ENCODE results near the gene THBS3.

The THBS3 gene

GRCh38 chr1:155179112-155180031, 28.3 kb downstream of the THBS3 start:
- DNase-seq (ENCODE audit: extremely low read depth, low read depth): no peak
- TF ChIP-seq CTCF (IDR thresholded peaks at IDR 0.05; ENCODE audit: low read depth, low read length): no peak

GRCh38 chr1:155178441-155179111, 29.1 kb downstream of the THBS3 start:
- no peak for DNase-seq (ENCODE audit: extremely low read depth, low read depth)
- TF ChIP-seq CTCF (IDR thresholded peaks at IDR 0.05; ENCODE audit: low read depth, low read length): no peak

DNA sequence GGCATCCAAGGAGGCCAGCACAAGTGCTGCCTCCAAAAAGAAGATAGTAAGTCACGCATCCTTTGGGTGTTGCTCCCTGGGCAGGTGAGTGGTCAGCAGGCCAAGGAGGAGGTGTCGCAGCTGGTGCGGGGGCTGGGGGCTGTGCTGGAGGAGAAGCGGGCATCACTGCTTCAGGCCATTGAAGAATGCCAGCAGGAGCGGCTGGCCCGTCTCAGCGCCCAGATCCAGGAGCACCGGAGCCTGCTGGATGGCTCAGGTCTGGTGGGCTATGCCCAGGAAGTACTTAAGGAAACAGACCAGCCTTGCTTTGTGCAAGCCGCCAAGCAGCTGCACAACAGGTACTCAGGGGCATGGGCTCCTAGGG, 29.8 kb downstream of the THBS3 start:
- no peak for TF ChIP-seq CTCF (IDR thresholded peaks at IDR 0.05; ENCODE audit: low read depth, low read length)
- DNase-seq (ENCODE audit: extremely low read depth, low read depth): no peak

GRCh38 chr1:155177192-155177917, 30.3 kb downstream of the THBS3 start:
- DNase-seq (ENCODE audit: extremely low read depth, low read depth): no peak
- TF ChIP-seq CTCF (IDR thresholded peaks at IDR 0.05; ENCODE audit: low read depth, low read length): no peak

GRCh38 chr1:155176544-155177071, 31.1 kb downstream of the THBS3 start:
- TF ChIP-seq CTCF (IDR thresholded peaks at IDR 0.05; ENCODE audit: low read depth, low read length): peak; percentile 89
- DNase-seq (ENCODE audit: extremely low read depth, low read depth): no peak

DNA sequence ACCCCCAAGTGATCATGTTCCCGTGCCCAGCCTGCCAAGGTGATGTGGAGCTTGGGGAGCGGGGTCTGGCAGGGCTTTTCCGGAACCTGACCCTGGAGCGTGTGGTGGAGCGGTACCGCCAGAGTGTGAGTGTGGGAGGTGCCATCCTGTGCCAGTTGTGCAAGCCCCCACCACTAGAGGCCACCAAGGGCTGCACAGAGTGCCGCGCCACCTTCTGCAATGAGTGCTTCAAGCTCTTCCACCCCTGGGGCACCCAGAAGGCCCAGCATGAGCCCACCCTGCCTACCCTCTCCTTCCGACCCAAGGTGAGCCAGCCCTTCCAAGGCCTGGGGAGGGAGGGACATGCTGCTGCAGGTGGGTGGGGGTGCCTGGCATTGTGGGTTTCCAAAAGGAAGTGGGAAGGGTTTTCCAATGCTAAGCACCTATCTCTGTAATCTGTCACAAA, 31.7 kb downstream of the THBS3 start:
- no peak for DNase-seq (ENCODE audit: extremely low read depth, low read depth)
- TF ChIP-seq CTCF (IDR thresholded peaks at IDR 0.05; ENCODE audit: low read depth, low read length): no peak
